SK-N-SH treated with all-trans-retinoic acid at 6 μM for 48 hours (cell line): ENCODE measurements around the gene KCNK15.

Source experiments
- ISL1 ChIP-seq: fragments of 250-450 bp; sonication (Bioruptor Pico); IDR thresholded peaks from 2 replicates; pipeline ENCODE4 v2.1.2; 2022; ENCODE audit warnings: mild to moderate bottlenecking, moderate library complexity
- RARB ChIP-seq: fragments of 250-450 bp; sonication (Bioruptor Pico); IDR thresholded peaks from 2 replicates; pipeline ENCODE4 v1.8.0; 2021; ENCODE audit warnings: mild to moderate bottlenecking, moderate library complexity
- TCF4 ChIP-seq: fragments of 250-450 bp; sonication (Bioruptor Pico); IDR thresholded peaks from 2 replicates; pipeline ENCODE4 v1.8.0; 2021; ENCODE audit warnings: mild to moderate bottlenecking, moderate library complexity, borderline replicate concordance
- ZFP3 ChIP-seq: fragments of 250-450 bp; sonication (Bioruptor Pico); IDR thresholded peaks from 2 replicates; pipeline ENCODE4 v1.5.0; 2020; ENCODE audit warnings: mild to moderate bottlenecking, moderate library complexity
- TF ChIP-seq, protein P1 (sequence below): fragments of 250-450 bp; sonication (Bioruptor Pico); IDR thresholded peaks from 2 replicates; pipeline ENCODE4 v1.8.0; 2020; ENCODE audit warnings: mild to moderate bottlenecking, moderate library complexity, borderline replicate concordance

- TF ChIP-seq ZFP3 (CRISPR knock-in tag), result no peak
- TF ChIP-seq ISL1 (CRISPR knock-in tag), result no peak
- TF ChIP-seq RARB, result no peak
- TF ChIP-seq TCF4 (CRISPR knock-in tag), result no peak
- TF ChIP-seq, protein P1, sequence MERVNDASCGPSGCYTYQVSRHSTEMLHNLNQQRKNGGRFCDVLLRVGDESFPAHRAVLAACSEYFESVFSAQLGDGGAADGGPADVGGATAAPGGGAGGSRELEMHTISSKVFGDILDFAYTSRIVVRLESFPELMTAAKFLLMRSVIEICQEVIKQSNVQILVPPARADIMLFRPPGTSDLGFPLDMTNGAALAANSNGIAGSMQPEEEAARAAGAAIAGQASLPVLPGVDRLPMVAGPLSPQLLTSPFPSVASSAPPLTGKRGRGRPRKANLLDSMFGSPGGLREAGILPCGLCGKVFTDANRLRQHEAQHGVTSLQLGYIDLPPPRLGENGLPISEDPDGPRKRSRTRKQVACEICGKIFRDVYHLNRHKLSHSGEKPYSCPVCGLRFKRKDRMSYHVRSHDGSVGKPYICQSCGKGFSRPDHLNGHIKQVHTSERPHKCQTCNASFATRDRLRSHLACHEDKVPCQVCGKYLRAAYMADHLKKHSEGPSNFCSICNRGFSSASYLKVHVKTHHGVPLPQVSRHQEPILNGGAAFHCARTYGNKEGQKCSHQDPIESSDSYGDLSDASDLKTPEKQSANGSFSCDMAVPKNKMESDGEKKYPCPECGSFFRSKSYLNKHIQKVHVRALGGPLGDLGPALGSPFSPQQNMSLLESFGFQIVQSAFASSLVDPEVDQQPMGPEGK (CRISPR knock-in tag), result no peak
Observed at GRCh38 chr20:44790638-44791393, 45.2 kb downstream of the KCNK15 start.
